Thyroid gland (tissue), 4 donors: ENCODE measurements around the gene KCNG2. TPM values are rescaled to one million over a fixed set of nuclear protein-coding genes. Genes with fewer than 3 reads are reported as not detected.

Experiments
- DNase-seq, 2 donors: peaks; one replicate each; pipeline ENCODE4 v3.0.0-alpha.2; 2019
- H3K27ac ChIP-seq, 3 donors: fragments of 200-600 bp; sonication (generic); 1 replicate in 2 of 3; 2 replicates in 1 of 3; pipeline ENCODE4 v1.5.1; 2016 to 2019; ENCODE audit warnings: mild to moderate bottlenecking in 1 of 3, moderate library complexity in 1 of 3
- H3K27me3 ChIP-seq: fragments of 200-600 bp; sonication (generic); one replicate; pipeline ENCODE4 v1.5.1; 2019
- H3K36me3 ChIP-seq, 2 donors: fragments of 200-600 bp; sonication (generic); one replicate each; pipeline ENCODE4 v1.5.1; 2016 to 2019
- H3K4me1 ChIP-seq, 2 donors: fragments of 200-600 bp; sonication (generic); one replicate each; pipeline ENCODE4 v1.5.1; 2017 to 2019
- H3K4me3 ChIP-seq, 3 donors: fragments of 200-600 bp; sonication (generic); replicated peaks in 1 of 3; 1 replicate in 2 of 3; 2 replicates in 1 of 3; pipeline ENCODE4 v1.5.1; 2016; ENCODE audit warnings: mild to moderate bottlenecking in 1 of 3
- H3K9me3 ChIP-seq: fragments of 200-600 bp; sonication (generic); one replicate; pipeline ENCODE4 v1.5.1; 2017
- POLR2A ChIP-seq, 2 donors: fragments of 450-650 bp; IDR thresholded peaks; one replicate each; pipeline ENCODE4 v1.6.1; 2017; ENCODE audit warnings: antibody characterized with exemption in 2 of 2, mild to moderate bottlenecking in 2 of 2, moderate library complexity in 1 of 2
- WGBS, 2 donors: methylation state at CpG; one replicate each; pipeline ENCODE4 v1.1.5; 2017; 5-methylcytosine and 5-hydroxymethylcytosine counted together
- intact Hi-C: fragments of 100-400 bp; cut with DNase I; formaldehyde crosslinking; loops from one replicate; pipeline ENCODE4 v1.15.1; 2023
- total RNA-seq, 4 donors: library from RNA; depleted of rRNA; stranded (reverse); fragments of >200 nt; gene quantifications; one replicate each; pipeline ENCODE4 v1.2.3, GENCODE V29; 2016
- TF ChIP-seq, protein P1 (sequence below), 6 experiments: fragments of 200-600 bp in 3 of 6; fragments of 450-650 bp in 3 of 6; sonication (generic) in 3 of 6; IDR thresholded peaks; one replicate each; pipeline ENCODE4 v1.5.1; 2016 to 2019; ENCODE audit warnings: antibody characterized with exemption in 6 of 6, mild to moderate bottlenecking in 2 of 6, inconsistent platforms in 1 of 6, moderate library complexity in 1 of 6

The KCNG2 gene
- total RNA-seq, 4 donors from 2014 or later, result 0.22 TPM; not detected in 3

DNA sequence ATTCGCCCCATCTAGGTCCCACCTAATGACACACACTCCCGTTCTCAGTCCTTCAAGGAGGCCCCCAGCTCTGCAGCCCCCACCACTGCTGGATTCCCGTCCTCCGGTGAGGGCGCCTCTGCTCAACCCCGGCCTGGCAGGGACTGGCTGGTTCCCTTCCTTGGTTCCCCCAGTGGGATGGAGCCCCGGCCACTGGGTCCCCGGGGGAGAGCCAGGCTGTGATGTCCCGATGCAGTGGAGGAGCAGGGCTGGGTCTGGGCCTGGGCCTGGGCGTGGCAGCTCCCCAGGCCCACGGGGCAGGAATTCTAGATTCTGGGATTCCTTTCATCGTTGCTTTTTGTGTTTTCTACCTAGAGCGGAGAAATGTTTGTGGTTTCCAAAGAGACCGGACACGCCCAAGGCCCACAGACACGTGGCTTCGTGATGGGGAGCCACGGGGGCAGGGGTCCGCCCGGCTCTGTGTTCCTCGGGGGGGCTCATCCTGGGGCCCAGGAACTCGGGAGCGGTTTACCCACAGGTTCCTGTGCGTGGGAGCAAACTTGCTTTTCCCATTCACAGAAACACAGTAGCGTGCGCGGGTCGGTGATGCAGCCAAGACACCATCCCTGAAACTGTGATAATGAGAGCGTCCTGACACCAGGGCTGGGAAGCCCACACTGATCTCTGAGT lies 86.7 kb downstream of the KCNG2 start:
- intact Hi-C loops, result no loop called here
- WGBS, 2 donors, result 87 to 89% methylated on average over 23 to 24 of the region's 29 CpGs
- H3K4me1 ChIP-seq, result no peaks in the 10 kb centered on the region

DNA sequence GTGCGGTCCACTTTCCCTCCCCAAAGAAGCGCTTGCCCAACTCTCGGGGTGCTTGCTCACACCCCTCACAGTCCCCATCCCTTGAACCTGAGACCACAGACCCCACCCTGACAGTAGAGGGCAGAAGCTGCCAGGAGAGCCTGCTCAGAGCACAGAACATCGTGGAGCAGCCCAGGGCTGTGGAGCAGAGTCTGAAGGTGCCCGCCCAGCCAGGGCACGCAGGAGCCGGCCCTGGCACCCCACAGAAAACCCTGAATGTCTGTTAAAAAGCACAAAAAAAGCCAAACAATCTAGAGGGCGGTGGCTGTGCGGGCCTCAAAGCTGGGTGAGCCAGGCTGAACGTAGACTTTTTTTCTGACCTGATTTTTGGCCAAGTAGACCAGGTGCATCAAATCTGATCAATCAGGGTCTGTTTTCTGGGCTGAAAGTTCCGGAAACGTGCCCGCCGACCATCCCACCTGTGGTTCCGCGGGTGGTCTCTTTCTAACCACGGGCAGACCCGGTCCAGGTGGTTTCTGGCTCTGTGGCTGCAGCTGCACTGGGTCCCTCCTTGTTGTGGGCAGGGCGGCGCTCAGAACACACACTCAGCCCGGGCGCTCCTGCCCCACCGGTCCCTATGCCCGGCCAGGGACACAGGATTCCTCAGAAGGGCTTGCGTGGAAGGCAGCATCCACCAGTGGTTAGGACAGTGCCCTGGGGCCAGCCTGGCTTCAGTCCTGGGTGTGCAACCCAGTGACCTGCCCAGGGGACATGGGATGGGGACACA lies 87.4 kb downstream of the KCNG2 start:
- Histone ChIP-seq H3K36me3 (no peaks in the 10 kb centered on the region), H3K4me1 (no peaks in the 10 kb centered on the region), H3K9me3 (no peaks in the 10 kb centered on the region), H3K4me3 (no peak overlapping the region), H3K27ac (no peak overlapping the region), H3K27me3 (no peaks in the 10 kb centered on the region)
- intact Hi-C loops, result no loop called here
- 87 to 95% methylated on average over 21 to 22 of the region's 25 CpGs for WGBS, 2 donors
- TF ChIP-seq, protein P1, sequence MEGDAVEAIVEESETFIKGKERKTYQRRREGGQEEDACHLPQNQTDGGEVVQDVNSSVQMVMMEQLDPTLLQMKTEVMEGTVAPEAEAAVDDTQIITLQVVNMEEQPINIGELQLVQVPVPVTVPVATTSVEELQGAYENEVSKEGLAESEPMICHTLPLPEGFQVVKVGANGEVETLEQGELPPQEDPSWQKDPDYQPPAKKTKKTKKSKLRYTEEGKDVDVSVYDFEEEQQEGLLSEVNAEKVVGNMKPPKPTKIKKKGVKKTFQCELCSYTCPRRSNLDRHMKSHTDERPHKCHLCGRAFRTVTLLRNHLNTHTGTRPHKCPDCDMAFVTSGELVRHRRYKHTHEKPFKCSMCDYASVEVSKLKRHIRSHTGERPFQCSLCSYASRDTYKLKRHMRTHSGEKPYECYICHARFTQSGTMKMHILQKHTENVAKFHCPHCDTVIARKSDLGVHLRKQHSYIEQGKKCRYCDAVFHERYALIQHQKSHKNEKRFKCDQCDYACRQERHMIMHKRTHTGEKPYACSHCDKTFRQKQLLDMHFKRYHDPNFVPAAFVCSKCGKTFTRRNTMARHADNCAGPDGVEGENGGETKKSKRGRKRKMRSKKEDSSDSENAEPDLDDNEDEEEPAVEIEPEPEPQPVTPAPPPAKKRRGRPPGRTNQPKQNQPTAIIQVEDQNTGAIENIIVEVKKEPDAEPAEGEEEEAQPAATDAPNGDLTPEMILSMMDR (IDR thresholded peaks at IDR 0.05), result no peak
- TF ChIP-seq POLR2A (IDR thresholded peaks at IDR 0.05), result no peak
- DNase-seq, result no peak

More for the DNA sequence above, 86.7 kb downstream of the KCNG2 start:
- no peak overlapping the region for H3K4me3 ChIP-seq
- no peaks in the 10 kb centered on the region for H3K9me3 ChIP-seq
- H3K27me3 ChIP-seq, result no peaks in the 10 kb centered on the region
- no peak for DNase-seq
- H3K27ac ChIP-seq, result no peak overlapping the region
- no peaks in the 10 kb centered on the region for H3K36me3 ChIP-seq
- TF ChIP-seq POLR2A (IDR thresholded peaks at IDR 0.05), result no peak
- TF ChIP-seq, protein P1 (IDR thresholded peaks at IDR 0.05), result no peak

DNA sequence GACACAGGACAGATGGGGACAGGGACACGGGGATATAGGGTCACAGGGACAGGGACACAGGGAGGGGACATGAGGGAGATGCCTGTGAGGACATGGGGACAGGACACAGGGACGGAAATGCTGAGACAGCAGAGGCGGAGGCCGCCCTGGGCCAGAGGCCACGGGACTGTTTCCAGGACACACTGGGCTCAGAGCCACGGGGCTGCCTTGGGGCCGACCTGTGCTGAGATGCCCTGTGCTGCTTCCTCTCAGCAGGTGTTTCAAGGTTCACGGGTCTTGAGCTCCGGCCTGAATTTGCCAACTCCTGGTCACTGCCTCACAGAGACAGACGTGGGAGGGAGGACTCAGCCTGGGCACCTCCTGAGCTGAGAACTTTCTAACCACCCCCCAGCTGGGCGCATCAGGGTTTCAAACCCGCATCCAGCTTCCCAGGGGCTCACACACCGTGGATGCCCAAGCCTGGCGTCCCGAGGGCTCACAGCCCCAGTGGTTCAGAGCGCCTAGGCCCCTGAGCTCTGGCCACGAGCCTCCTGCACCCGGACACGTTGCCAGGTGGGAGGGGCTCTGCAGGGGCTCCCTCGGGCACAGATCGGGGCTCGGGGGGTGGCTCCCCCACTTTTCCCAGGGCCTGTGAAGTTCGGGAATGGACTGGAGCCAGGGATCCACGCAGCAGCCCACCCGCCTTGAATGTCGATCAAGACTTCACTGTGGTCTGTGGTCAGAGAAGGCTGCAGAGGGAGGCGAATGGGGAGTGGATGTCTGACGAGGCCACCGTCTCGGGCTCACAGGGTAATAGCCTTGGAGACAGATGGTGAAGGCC lies 89.7 kb downstream of the KCNG2 start:
- intact Hi-C loops, result no loop called here
- 86 to 92% methylated on average over 12 to 19 of the region's 30 CpGs for WGBS, 2 donors
- no peak for DNase-seq

DNA sequence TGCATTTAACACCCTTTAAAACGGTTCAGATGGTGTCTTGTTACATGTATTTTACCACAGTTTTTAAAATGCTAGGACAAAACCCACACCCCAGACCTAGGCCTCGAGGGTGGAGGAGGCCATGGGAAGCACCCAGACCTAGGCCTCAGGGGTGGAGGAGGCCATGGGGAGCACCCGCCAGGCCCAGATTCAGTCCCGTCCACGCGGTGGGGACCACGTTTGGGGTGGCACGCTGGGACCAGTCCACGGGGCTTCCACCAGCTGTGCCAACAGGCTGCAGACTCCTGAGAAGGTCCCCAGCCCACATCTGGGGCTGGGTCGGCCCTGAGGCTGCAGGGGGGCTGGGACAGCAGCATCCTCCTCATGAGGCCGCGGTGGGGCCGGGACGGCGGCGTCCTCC lies 90.3 kb downstream of the KCNG2 start:
- Histone ChIP-seq H3K4me1 (no peaks in the 10 kb centered on the region), H3K4me3 (no peak overlapping the region), H3K9me3 (no peaks in the 10 kb centered on the region), H3K27me3 (no peaks in the 10 kb centered on the region), H3K36me3 (no peaks in the 10 kb centered on the region), H3K27ac (no peak overlapping the region)
- TF ChIP-seq, protein P1 (IDR thresholded peaks at IDR 0.05), result no peak
- no peak for TF ChIP-seq POLR2A (IDR thresholded peaks at IDR 0.05)
- WGBS, 2 donors, result 87 to 95% methylated on average over 6 to 15 of the region's 16 CpGs
- no peak for DNase-seq
- intact Hi-C loops, result no loop called here

More for the DNA sequence above, 89.7 kb downstream of the KCNG2 start:
- Histone ChIP-seq H3K27me3 (no peaks in the 10 kb centered on the region), H3K36me3 (no peaks in the 10 kb centered on the region), H3K27ac (no peak overlapping the region), H3K9me3 (no peaks in the 10 kb centered on the region), H3K4me1 (no peaks in the 10 kb centered on the region), H3K4me3 (no peak overlapping the region)
- no peak for TF ChIP-seq POLR2A (IDR thresholded peaks at IDR 0.05)
- TF ChIP-seq, protein P1 (IDR thresholded peaks at IDR 0.05), result no peak
